GM19043 (cell line): ENCODE results near the gene MRPL53.

ENCODE experiments used
- ATAC-seq: cut with Tn5 transposase; IDR thresholded peaks from one replicate; pipeline ENCODE4 v1.9.1; 2021; ENCODE audit warnings: low read depth; ENCODE audit not compliant: unreplicated experiment

Gene MRPL53

DNA sequence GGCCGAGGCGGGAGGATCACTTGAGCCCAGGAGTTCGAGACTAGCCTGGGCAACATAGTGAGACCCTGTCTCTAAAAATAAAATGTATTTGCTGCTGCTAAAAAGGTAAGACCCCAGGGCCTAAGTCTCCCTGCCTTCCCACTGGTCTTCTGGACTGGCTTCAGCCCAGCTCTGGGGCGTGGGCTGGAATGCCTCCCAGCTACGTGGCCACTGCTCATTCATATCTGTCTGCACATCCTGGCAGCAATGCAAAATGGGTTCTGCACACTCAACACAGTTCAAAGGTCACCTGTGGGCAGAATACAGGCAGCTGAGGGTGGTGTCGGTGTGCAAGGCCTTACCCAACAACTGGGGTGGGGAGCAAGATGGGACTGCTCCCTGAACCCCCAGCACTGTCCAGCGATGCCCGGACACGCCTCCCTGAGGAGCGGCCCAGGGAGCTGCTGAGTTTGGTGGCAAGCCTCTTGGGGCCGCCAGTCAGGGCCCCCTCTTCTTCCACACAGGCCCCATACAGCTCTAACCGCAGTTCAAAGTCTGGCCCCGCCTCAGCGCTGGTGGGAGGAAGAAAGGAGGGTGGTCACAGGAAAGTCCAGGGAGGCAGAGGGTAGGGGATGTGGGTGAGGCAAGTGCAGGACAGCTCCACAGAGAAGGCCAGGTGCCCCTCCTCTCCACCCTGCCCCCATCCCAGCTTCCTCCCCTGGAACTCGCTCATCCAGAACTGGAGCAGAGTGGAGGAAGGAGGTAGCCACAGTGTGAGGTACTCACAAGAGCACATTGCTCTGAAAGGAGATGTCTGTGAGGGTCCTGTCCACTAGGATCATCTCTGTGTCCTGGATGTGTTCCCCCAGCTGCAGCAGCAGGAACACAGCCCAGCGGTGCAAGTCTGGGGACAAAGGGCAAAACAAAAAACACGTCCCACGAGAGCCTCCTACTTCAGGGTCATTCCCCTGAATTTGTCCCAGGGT, 42.7 kb downstream of the MRPL53 start:
- ATAC-seq: no peak

DNA sequence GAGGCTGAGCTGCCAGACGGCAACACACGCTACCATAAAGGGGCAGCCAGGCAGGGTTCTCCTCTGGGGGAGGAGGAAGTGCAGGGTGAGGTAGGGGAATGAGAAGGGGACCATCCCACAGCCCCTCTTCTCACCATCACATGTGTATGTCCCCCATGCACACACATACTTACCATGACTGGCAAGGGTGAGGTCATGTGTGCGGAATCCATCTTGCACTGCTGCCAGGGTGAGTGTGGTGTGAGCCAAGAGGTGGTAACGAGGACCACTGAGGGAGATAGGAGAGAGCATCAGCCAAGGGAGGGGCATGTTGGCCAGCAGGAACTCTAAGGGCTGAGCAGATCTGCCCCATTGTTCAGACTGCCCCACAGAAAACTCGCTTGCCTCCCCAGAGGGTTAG, 43.8 kb downstream of the MRPL53 start:
- ATAC-seq: no peak

DNA sequence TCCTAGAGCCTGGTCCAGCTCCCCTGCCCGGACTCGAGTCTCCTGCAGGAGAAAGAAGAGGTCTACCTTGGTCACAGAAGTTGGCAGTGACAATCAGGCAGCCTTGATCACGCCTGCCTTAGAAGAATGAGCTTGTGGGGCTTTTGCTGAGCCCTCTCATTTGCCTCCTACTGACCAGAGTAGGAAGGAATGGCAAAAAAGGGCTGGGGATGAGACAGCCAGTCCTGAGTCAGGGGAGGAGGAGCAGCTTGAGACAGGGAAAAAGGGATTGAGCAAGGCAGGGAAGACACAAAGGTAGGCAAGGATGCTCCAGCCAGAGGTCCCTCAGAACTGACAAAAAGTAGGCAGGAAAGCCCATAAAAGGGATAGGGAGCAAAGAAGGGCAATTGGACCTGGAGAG, 44.9 kb downstream of the MRPL53 start:
- no peak for ATAC-seq

DNA sequence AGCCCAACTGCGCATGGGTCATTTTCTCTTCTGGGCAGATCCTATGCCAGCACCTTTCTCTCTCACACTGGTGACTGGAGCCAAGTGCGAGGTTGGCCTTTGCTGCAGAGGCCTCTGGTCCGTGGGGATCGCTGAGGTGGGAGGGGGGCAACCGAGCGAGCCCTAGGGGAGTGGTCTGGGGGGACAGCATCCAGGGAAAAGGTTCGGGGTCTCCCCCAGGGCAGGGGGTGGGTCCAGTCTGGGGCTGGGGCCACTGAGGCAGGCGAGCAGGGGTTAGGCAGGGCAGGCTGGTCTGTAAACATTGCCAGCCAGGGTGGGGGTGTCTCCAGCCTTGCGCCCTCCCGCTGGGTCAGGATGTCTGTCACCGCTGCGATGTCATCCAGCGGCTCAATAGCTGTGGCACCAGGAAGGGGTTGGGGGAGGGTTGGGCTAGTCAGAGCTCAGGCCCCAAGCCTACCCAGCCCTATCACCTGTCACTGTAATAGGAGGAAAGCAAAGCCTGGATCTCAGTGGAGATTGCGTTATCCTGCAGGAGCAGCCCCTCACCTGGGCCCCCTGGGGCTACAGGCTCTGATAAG, 46.2 kb downstream of the MRPL53 start:
- no peak for ATAC-seq

DNA sequence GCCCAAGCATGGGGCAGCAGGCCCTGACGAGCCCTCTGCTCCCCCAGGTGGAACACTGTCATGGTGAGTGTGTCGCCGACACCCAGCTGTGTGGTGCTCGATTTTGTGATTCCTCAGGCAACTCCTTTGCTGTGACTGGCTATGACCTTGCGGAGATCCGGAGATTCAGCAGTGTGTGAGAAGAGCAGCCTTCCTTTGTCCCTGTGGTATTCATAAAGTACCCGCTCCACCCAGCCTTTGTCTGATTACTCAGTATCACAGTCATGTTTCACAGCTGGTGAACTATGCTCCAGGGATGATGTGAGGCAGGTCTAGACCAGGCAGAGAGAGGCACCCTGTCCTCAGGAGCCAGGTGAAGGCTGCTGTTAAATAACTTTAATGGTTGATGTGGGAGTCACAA, 47.0 kb downstream of the MRPL53 start:
- no peak for ATAC-seq

DNA sequence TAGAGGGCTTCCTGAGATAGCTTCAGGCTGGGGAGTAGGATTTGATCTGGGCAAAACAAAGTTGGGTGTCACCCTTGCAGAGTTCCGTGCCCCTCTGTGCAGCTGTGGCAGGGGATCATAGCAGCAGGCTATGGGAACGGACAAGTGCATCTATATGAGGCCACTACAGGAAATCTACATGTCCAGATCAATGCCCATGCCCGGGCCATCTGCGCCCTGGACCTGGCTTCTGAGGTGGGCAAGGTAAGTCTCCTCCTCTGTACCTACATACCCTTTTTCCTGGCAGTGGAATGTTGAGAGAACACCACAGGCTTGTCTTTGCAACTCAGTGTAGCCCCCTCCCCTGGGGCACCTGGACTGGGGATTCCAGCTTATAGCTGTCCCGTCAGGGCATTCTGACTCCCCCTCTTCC, 47.5 kb downstream of the MRPL53 start:
- no peak for ATAC-seq

DNA sequence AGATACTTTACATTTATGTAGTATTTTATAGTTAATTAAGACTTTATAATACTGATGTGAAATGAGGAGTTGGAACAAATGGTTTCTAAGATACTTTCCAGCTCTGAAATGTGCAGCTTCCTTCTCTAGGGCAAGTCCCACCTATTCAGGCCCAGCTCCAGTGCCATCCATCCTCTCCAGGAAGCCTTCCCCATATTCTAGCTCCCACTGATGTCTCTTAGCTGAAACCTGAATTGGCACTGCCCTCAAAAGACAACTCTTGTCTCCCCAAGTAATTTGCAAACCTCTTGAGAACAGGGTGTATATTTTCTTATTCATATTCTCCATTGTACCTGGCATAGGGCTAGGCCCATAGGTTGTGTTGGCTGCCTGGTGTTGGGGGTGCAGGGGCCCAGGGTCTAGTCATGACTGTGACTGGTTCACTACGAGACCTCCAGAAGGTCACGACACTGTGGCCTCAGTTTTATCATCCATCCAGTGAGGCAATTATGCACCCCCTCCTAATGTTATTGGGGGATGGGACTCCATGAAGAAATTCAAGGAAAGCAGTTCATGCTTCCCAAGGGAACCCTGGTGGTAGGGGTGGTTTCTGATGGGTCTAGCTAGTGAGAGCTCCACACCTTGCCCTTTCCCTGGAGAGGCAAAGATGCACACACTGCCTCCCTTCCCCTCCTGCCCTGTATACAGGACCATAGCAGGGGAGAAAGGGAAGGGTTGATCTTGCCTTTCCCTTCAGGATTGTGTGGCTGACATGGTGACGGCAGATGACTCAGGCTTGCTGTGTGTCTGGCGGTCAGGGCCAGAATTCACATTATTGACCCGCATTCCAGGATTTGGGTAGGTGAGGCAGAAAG, 48.1 kb downstream of the MRPL53 start:
- no peak for ATAC-seq

DNA sequence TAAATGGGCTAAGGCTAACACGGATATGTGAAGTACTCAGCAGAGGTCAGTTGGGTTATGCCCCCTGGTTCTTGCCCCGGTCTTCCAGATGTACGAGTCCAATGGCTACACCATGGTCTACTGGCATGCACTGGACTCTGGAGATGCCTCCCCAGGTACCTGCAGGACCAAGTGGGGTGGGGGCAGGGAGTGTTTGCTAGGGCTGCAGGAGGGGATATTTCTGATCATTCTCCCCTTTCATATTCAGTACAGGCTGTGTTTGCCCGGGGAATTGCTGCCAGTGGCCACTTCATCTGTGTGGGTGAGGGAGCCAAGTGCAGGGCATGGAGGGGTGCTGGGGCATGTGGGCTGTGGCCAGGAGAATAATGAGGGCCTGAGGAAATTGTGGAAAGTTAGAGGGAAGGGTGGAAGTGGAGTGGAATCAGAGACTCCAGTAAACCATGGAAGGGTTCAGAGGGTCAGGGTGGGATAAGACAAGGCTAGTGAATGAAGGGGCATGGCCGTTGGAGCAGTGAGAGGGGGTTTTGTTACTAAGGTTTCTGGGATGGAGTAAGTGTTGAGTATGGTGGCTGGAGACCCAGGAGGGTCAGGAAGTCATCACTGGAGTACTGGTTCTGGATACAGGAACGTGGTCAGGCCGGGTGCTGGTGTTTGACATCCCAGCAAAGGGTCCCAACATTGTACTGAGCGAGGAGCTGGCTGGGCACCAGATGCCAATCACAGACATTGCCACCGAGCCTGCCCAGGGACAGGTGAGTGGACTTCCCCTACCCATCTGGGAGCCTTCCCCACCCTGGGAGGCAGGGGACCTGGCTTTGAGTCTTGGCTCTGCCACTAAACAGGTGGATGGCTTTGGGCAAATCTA, 49.0 kb downstream of the MRPL53 start:
- ATAC-seq: no peak
